ENCODE measurements around the gene FPR1.
"Not testable (repeated sequence)": the region's sequence is repeated elsewhere in the genome, so short reads cannot be mapped to it uniquely, and the experiment has no call there.

FPR1 gene

DNA sequence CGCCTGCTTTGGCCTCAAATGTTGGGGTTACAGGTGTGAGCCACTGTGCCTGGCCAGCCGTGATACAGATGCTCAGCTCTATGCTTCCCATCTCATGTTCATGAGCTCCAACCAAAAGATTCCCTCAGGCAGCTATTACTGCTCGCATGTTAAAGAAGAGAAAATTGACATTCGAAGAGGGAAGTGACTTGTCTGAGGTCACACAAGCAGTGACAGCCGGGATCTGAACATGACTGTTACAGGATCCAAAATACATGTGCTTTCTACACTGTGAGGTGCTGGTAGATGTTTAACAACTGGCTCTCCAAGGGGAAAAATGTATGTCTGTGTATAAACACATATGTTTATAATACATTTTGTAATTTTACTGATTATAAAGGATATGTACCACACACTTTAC lies 11.3 kb downstream of the FPR1 start:
- Histone ChIP-seq H3K9me2 (replicated peaks; ENCODE audit: insufficient read depth, low read length) (no peaks in the 10 kb centered on the region), H3K9ac (ENCODE audit: low read length) (no peak overlapping the region), H4K20me1 (ENCODE audit: low read depth, low read length) (no peaks in the 10 kb centered on the region), H3K4me2 (ENCODE audit: low read depth, low read length, poor library complexity, severe bottlenecking) (no peak overlapping the region), H3K79me2 (ENCODE audit: insufficient read depth, low read length) (no peaks in the 10 kb centered on the region), H3K4me3 (ENCODE audit: insufficient read depth, low read length, poor library complexity, severe bottlenecking) (no peak overlapping the region), H3K9me3 (ENCODE audit: insufficient read depth, low read length) (no peaks in the 10 kb centered on the region), H3K27ac (ENCODE audit: low read depth, low read length) (no peak overlapping the region), H3K36me3 (ENCODE audit: low read length) (no peaks in the 10 kb centered on the region), H3F3A (ENCODE audit: insufficient read depth) (no peaks in the 10 kb centered on the region), H2AFZ (ENCODE audit: low read depth, low read length, severe bottlenecking) (no peak overlapping the region), H3K27me3 (ENCODE audit: low read length) (no peaks in the 10 kb centered on the region)
- TF ChIP-seq EZH2phosphoT487 (conservative IDR thresholded peaks at IDR 0.05; ENCODE audit: low read length) (no peak), CTCF (IDR thresholded peaks at IDR 0.05; ENCODE audit: insufficient read depth, low read length, poor library complexity, severe bottlenecking) (no peak)

- H3K79me2 ChIP-seq (ENCODE audit: insufficient read depth, low read length): no peaks in the 10 kb centered on the region
- H3K9ac ChIP-seq (ENCODE audit: low read length): no peak overlapping the region
- no peaks in the 10 kb centered on the region for H3K9me3 ChIP-seq (ENCODE audit: insufficient read depth, low read length)
- no peak for TF ChIP-seq EZH2phosphoT487 (conservative IDR thresholded peaks at IDR 0.05; ENCODE audit: low read length)
- TF ChIP-seq CTCF (IDR thresholded peaks at IDR 0.05; ENCODE audit: insufficient read depth, low read length, poor library complexity, severe bottlenecking): no peak
- no peak overlapping the region for H2AFZ ChIP-seq (ENCODE audit: low read depth, low read length, severe bottlenecking)
- no peak overlapping the region for H3K27ac ChIP-seq (ENCODE audit: low read depth, low read length)
- H3K4me3 ChIP-seq (ENCODE audit: insufficient read depth, low read length, poor library complexity, severe bottlenecking): no peak overlapping the region
- no peaks in the 10 kb centered on the region for H3K36me3 ChIP-seq (ENCODE audit: low read length)
- no peaks in the 10 kb centered on the region for H4K20me1 ChIP-seq (ENCODE audit: low read depth, low read length)
- no peaks in the 10 kb centered on the region for H3K27me3 ChIP-seq (ENCODE audit: low read length)
- H3K4me2 ChIP-seq (ENCODE audit: low read depth, low read length, poor library complexity, severe bottlenecking): no peak overlapping the region
- H3K9me2 ChIP-seq (replicated peaks; ENCODE audit: insufficient read depth, low read length): no peaks in the 10 kb centered on the region
- no peaks in the 10 kb centered on the region for H3F3A ChIP-seq (ENCODE audit: insufficient read depth)
These were observed 12.0 kb downstream of the FPR1 start for GRCh38 chr19:51739466-51740213.

DNA sequence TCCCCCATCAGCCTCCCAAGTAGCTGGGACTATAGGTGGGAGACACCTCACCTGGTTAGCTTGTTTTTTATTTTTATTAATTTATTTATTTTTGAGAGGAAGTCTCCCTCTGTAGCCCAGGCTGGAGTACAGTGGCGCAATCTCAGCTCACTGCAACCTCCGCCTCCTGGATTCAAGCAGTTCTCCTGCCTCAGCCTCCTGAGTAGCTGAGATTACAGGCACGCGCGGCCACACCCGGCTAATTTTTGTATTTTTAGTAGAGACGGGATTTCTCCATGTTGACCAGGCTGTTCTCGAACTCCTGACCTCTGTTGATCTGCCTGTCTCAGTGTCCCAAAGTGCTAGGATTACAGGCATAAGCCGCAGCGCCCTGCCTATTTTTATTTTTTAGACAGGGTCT lies 13.2 kb downstream of the FPR1 start:
- H4K20me1 ChIP-seq (ENCODE audit: low read depth, low read length); H2AFZ ChIP-seq (ENCODE audit: low read depth, low read length, severe bottlenecking); H3K27ac ChIP-seq (ENCODE audit: low read depth, low read length); H3K36me3 ChIP-seq (ENCODE audit: low read length); H3K9me3 ChIP-seq (ENCODE audit: insufficient read depth, low read length); H3K9ac ChIP-seq (ENCODE audit: low read length); H3K4me3 ChIP-seq (ENCODE audit: insufficient read depth, low read length, poor library complexity, severe bottlenecking); H3F3A ChIP-seq (ENCODE audit: insufficient read depth); H3K27me3 ChIP-seq (ENCODE audit: low read length); H3K4me2 ChIP-seq (ENCODE audit: low read depth, low read length, poor library complexity, severe bottlenecking); H3K79me2 ChIP-seq (ENCODE audit: insufficient read depth, low read length); H3K9me2 ChIP-seq (replicated peaks; ENCODE audit: insufficient read depth, low read length): not testable (repeated sequence)

- H3F3A ChIP-seq (ENCODE audit: insufficient read depth): no peaks in the 10 kb centered on the region
- H3K36me3 ChIP-seq (ENCODE audit: low read length): no peaks in the 10 kb centered on the region
- TF ChIP-seq EZH2phosphoT487 (conservative IDR thresholded peaks at IDR 0.05; ENCODE audit: low read length): no peak
- TF ChIP-seq CTCF (IDR thresholded peaks at IDR 0.05; ENCODE audit: insufficient read depth, low read length, poor library complexity, severe bottlenecking): no peak
- H3K27me3 ChIP-seq (ENCODE audit: low read length): no peaks in the 10 kb centered on the region
- no peak overlapping the region for H2AFZ ChIP-seq (ENCODE audit: low read depth, low read length, severe bottlenecking)
- no peaks in the 10 kb centered on the region for H3K79me2 ChIP-seq (ENCODE audit: insufficient read depth, low read length)
- no peaks in the 10 kb centered on the region for H4K20me1 ChIP-seq (ENCODE audit: low read depth, low read length)
- no peak overlapping the region for H3K9ac ChIP-seq (ENCODE audit: low read length)
- no peaks in the 10 kb centered on the region for H3K9me3 ChIP-seq (ENCODE audit: insufficient read depth, low read length)
- no peak overlapping the region for H3K27ac ChIP-seq (ENCODE audit: low read depth, low read length)
- H3K9me2 ChIP-seq (replicated peaks; ENCODE audit: insufficient read depth, low read length): no peaks in the 10 kb centered on the region
- no peak overlapping the region for H3K4me3 ChIP-seq (ENCODE audit: insufficient read depth, low read length, poor library complexity, severe bottlenecking)
- no peak overlapping the region for H3K4me2 ChIP-seq (ENCODE audit: low read depth, low read length, poor library complexity, severe bottlenecking)
These were observed 13.8 kb downstream of the FPR1 start for GRCh38 chr19:51737924-51738323.
